CD4-positive, alpha-beta T cell treated with Interleukin-17A for 1 hour (primary cell): ENCODE measurements around the gene SERINC5.
A peak's percentile ranks its signal among the peaks of the same experiment; 100 is the strongest.
"Not testable (repeated sequence)": the region's sequence is repeated elsewhere in the genome, so short reads cannot be mapped to it uniquely, and the experiment has no call there.

ENCODE experiments used
- DNase-seq: peaks from one replicate; pipeline ENCODE4 v3.0.0-alpha.2; 2020

Gene SERINC5

DNA sequence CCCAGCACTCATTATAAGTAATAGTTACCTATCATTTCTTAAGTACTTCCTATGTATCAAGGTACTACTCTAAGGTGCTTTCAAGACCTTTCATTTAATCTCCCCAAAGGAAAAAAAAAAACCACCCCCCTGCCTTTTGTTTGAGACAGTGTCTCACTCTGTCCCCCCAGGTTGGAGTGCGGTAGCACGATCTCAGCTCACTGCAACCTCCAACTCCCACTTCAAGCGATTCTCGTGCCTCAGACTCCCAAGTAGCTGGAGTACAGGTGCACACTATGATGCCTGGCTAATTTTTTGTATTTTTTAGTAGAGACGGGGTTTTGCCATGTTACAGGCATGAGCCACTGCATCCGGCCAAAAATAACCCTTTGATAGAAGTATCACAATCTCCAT lies 29.9 kb downstream of the SERINC5 start:
- DNase-seq, result no peak

DNA sequence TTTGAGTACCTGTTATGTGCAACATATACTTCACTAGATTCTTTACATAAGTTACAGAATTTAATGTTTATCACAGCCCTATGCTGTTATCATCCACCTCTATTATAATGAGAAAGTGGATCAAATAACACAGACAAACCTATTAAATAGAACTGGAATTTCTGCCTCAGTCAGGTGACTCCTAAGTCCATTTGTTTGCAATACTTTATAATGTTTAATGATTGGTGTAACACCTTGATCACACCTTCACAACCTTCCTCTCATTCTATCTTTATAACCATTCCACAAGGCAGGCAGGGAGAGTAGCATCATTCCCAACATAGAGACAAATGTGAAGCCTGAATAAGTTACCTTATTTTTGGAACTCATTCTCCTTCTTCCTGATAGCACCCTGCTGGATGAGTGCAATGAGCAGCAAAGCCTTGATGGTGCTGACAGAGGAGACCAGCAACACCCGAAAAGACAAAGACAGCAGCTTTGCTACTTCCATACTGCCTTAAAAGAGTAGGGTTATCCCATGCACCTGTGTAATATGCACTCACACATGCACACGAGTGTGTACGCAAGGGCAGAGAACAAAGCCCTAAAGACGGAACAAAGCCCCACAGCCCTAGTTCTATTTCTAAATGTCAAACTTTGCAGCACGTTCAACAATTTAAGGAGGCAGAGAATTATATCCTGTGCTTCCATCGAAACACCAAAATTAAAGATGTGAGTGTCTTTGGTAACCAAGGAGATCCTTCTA lies 30.5 kb downstream of the SERINC5 start:
- no peak for DNase-seq

DNA sequence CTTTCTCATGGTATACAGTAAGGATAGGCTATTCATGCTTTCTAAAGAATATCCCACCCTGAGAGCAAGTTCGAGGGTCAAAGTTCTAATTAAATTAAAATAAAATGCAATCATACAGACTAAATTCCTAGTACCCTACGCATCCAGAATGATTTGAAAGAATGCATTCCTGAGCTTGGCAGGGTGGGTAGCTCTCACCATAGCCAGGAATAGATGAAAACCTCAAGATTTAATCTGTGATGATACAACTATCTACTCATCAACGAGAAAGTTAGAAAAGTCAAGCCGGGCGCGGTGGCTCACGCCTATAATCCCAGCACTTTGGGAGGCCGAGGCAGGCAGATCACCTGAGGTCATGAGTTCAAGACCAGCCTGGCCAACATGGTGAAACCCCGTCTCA lies 32.3 kb downstream of the SERINC5 start:
- DNase-seq, result no peak

DNA sequence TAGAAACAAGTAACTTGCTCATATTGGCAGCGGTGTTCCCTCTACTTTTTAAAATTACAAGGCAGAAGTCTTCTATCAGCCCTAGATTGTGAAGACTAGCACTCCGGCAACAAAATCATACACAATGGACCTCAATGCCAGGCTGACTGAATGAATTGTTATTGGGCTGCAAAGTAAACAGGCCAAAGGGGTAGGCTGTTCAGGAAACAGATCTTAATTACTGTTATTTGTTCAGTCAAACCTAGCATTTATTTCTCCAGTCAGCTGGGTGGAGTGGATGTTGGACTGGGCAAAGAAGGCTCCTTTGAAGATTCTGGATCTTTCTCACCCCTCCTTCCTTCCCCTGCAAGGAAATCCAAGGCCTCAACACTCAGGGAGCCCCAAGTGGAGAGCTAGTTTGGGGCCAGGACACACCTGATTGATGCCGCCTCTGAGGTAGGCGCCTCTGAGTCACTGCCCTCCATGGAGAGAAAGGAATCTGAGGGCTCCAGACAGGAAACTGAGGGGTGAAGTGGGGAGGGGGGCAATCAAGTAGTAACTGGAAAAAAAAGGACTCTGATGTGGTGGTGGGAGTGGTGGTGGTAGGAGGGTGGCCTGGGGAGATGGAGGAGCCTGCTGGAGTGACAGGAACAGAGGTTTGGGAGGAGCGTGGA lies 35.5 kb downstream of the SERINC5 start:
- DNase-seq, result no peak

DNA sequence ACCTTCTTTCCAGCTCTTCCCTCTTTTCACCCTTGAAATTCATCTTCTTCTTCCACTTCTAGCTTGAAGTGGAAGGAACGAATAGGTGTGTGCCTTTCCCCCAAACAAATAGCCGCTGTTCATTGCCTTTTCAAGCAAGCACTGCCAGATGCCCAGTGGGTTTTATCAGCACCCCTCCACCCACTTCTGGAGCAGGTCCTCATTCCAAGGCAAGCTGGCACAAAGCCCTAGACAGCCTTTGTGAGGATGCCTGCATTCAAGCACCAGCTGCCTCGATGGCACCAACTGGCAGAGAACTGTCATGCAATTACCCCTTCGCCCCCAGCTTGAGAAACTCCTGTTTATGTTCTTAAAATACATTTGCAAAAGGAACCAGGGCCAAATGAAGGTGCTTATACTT lies 36.5 kb downstream of the SERINC5 start:
- no peak for DNase-seq

DNA sequence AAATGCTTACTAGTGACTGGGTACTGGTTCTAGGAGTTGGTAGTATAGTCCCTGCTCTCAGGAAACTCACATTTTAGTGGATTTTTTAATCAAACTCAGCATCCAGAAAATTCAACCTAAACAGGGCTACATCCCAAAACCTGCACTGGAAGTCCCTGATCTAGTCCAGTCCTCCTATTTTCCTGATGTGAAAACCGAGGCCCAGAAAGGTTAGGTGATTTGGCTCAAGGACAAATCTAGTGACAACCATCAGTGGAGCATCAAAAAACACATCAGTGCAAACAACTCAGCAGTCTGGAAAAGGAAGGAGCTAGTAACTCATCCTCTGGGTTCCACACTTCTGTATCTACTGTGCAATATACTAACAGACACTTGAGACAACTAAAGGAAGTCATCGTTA lies 38.2 kb downstream of the SERINC5 start:
- no peak for DNase-seq

DNA sequence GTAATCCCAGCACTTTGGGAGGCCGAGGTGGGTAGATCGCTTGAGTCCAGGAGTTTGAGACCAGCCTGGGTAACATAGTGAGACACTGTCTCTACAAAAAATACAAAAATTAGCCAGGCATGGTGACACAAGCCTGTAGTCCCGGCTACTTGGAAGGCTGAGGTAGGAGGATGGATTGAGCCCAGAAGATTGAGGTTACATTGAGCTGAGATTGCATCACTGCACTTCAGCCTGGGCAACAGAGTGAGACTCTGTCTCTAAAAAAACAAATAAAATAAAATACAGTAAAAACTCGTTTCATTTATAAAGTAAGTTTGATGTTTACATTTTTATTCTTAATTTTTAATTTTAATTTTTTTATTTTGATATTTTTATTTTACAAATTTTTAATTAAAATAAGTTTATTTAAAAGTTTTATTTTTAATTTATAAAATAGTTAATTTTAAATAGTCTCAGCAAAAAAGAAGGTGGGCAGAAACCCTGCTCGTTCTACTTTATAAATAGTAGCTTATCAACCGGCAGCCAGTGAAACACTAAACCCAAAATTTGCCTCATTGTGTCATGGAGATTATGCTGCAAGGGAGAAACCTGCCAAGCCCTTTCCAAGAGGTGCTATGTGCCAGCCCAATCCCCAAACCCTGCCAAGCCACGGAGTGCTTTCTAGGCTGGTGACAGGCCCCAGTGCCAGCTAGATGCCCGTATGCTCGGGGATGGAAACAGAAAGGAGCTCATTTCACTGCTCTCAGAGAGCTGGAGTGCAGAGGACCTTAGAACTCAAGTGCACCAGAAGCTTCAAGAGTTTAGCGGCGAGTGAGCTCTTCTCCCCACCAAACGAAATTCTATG lies 38.9 kb downstream of the SERINC5 start:
- DNase-seq, result peak; percentile 42

DNA sequence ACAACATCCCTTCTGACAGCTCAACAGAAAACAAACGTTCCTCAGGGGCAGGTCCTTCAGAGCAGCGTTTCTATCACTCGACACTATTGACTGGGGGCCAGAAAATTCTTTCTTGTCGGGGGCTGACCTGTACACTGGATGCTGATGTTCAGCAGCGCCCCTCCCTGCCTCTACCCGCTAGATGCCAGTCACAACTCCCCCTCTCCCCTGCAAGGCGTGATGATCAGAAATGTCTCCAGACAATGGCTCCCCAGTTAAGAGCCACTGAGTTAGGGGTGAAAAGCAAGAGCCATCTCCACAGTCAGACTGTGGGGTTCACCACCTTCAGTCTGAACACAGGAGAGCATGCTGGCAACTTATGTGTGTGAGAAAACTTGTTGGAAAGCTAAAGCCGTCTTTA lies 39.8 kb downstream of the SERINC5 start:
- DNase-seq, result no peak

DNA sequence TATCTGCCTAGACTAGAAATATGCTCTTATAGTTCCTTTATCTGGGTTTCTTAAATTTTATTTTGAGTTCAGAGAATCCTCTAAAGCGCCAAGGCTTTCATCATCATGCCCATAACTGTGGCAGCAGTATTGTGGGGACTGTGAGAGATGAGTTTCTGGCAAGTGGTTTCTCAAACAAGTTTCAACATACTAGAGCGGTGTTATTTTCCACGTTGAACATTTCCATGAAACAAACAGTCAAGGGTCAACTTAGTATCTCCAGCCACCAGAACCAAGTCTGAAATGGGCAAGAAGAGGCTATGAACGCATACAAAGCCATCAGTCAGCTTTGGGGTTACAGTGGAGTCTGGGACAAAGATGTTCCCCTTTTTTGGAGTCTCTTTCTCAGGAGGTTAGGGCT lies 40.3 kb downstream of the SERINC5 start:
- DNase-seq, result no peak

DNA sequence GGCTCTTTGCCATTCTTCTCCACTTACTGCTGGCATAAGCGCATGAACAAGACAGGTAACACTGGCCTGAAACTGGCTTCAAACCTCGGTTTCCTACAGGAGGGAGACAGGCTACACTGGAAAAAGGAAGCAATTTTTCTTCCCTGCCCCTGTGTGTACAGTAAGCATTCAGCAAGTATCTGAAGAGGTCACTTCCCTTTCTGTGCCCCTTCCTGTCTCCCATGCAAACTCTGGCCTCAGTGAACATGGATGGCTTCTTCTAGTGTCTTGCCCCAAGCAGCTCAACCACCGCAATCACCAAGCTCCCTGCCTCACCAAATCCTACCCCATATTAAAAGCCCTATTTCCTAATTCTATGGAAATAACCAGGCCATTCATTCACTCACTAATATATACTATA lies 42.4 kb downstream of the SERINC5 start:
- no peak for DNase-seq

DNA sequence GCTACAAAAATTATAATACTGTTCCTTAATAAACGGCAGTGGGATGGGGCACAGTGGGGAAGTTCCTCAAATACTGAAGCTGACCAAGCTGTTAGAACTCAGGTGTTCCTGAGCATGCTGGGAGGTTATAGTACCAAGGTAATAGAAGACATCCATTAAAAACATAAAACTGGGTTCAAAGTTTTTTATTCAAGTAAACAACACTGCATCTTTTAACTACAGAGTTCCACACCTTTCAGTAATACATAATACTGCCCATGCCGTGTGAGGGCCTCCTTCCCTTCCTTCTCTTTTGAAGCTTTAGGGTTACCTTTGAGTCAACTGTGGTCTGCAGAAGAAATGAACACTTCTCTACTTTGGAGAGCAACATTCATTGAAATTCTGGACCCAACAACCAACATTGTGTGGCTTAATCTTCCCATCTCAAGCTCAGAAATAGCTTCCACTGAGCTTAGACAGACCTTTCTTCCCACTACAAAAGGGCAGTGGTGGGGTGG lies 43.6 kb downstream of the SERINC5 start:
- DNase-seq, result no peak

DNA sequence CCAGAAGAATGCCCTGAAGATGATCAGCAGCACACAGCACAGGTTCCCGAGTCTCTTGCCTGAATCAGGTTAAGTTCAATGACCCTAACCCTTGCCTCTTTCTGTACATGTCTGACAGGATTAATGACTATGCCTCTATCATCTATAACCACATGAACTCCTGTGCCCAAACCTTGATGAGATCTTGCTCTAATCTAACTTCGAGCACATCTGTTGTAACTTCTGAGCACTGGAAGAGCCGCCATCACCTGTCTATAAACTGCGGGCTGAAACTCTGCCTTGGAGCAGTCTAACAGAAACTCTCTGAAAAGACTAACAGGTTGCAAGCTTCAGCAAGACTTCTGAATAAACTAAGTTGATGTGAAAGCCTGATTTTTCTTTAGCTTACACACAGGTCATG lies 44.5 kb downstream of the SERINC5 start:
- DNase-seq, result no peak

DNA sequence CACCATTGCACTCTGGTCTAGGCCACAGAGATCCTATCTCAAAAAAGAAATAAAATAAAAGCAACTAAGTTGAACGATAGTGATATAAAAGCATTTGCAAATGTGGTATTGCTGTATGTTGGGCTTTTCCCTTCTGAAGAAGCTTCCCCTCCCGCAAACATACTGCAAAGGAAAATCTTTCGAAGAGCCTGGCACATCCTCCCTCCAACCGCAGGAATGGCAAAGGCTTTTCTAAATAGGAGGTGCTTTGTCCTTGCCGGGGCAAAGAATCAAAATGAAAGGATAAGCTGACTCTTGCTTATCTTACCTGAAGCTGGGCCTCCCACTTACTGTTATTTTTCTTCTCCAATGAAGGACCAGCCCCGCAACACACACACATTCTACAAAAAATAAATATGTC lies 45.8 kb downstream of the SERINC5 start:
- no peak for DNase-seq

DNA sequence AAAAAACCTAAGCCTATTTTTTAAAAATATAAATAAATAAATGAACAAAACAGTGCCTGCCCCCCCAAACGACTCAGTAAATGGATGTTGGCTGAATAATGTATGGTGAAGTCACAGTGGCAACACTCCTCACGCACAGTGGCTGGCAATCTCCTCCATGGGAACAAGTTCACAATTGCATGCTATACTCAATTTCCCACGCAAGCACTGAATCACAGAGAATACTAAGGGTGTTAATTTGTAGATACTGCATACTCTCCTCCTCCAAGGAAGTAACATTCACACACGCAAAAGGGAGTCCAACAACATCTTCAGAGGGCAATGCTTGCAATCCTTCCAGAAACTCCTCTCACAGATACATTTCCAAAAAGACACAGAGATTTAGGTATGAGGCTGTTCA lies 47.5 kb downstream of the SERINC5 start:
- DNase-seq, result no peak

DNA sequence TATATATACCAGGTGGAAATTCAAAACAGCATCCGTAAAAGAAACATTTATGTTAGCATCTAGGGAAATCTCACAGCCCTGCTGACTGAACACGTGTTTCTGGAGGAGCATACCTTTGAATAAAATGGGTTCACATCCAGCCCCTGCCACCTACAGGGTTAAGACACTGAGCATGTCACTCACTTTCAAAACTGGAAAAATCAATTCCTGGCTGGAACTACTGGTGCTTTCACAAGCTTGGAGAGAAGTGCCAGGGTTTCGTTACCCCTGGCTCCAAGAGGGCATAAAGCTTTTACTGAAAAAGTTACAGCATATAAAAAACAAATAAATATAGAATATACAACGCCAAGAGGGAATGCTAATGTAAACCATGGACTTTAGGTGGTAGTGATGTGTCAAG lies 48.0 kb downstream of the SERINC5 start:
- no peak for DNase-seq

DNA sequence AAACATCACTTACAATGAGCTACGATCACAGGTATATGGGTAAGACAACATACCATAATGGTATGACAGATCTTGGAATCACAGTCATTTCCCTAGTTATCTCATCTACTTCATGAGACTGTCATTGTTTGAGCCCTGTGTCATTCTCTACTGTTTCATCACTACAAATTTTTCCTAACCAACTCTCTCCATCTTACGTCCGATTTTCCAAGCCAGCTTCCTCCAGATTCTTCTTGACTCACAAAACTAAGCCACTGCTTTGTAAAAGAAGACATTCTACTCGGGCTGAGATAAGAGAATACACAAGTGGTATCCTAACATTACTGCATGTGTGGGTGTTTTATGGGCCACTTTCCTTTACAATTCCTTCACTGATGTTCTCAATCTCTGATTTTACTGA lies 49.6 kb downstream of the SERINC5 start:
- DNase-seq, result no peak

DNA sequence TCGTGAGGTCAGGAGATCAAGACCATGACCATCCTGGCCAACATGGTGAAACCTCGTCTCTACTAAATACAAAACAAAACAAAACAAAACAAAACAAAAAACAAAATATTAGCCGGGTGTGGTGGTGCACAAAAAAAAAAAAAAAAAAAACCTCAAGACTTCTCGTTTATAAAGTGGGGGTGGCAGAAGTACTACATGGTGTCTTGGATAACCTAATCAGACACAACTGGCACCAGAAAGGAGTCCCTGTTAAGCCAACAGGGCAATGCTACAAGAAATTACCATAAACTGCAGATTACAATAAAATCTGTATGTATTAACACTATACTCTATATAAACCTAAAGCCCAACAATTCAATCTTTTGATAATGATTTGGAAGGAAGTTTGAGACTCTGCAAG lies 50.0 kb downstream of the SERINC5 start:
- no peak for DNase-seq

DNA sequence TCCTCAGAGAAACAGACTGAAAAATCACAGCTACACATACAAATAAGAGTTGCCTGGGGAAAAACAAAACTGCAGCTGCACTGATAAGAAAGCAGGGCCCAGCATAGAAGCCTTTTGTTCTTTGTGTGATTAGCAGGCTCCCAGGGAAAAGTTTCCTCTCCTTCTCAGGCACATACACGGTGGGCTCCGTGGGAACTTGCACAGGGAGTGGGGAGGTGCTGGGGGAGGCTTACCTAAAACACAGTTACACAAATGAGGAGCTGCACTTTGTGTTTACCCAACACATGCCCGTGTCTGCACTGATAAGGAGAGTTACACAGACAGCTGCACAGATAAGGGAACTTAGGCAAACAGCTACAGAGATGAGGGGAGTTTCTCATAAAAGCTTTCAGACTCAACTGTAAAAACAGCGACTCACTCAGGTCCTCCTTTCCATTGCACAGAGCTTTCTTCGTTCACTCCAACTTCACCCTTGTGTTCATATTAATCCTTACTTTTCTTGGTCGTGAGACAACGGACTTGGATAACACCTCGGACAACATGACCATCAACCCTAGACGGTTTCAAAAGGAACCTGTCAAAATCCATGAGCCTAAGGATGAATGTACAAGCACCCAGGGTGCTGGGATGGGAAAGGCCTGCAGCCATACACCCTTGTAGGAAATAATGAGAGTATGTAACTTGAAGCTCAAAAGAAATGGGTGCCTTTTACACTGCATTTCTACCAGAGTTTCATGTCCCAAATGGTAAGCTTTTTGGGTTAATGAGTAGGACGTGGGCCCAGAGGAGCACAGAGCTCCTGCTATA lies 50.8 kb downstream of the SERINC5 start:
- no peak for DNase-seq

DNA sequence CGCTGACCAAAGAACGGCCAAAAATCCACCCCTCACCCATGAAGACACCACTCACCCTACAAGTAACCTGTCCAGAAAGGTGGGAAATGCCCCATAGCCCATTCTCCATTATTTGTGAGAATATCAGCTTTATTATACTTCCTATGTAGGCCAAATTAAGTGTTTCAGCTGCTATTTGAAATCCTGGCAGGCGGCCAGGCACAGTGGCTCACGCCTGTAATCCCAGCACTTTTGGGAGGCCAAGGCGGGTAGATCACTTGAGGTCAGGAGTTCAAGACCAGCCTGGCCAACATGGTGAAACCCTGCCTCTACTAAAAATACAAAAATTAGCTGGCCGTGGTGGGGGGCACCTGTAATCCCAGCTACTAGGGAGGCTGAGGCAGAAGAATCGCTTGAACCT lies 54.1 kb downstream of the SERINC5 start:
- DNase-seq, result not testable (repeated sequence)

DNA sequence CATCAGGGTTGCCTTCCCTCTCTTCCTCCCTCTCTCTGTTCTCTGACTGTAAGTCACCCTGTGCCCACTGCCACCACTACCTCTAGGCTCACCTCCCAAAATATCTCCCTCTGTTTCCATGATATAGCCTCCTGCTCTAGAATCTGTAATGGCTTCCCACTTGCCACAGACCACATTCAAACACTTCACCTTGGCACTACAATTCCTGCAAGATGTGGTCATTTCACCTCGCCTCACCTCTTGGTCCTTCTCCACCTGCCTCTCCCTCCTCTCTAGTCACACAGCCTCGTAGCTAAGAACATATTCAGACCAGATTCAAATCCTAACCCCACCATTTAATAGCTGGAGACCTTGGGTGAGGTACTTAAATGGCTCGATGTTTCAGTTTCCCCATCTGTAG lies 56.9 kb downstream of the SERINC5 start:
- DNase-seq, result no peak

DNA sequence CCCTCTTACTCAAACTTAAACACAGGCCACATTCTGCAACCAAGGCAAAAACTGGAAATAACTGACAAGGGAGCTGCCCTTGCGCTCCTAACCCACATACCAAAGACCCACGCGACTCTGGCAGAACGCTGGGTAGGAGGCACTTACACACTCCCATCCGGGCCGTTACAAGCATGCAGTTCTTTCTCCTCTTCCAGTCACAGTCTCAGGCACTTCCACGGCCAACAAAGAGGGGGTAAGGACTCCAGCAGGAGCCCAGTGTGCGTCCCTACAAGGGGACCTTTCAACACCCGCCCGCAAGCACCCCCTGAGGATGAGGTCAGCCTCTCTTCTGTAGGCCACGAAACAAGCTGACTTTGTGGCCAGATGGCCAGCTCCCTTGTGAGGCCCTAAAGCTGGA lies 57.4 kb downstream of the SERINC5 start:
- no peak for DNase-seq

DNA sequence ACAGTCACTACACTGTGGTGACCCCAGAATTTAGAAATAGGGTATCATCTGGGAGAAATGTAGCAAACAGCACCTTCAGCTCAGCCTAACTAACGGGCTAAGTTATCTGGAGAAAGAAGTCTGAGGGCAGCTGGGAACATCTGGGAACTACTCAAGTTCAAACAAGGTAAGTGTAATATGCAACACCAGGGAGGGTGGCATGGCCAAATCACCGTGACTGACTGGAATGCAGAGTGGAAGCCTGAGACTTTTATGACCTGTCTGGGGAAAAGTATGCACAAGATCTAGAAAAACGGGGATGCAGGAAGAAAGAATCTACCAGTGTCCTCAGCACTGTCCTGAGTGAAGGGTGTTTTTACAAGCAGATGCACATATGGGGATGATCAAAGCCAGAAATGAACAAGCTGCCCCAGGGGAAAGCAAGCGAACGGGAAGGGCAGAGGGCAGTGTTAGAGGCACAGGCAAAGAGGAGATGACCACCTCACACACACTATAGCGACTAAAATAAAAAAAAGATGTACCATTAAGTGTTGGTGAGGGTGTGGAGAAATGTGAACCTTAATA lies 59.9 kb downstream of the SERINC5 start:
- DNase-seq, result no peak

DNA sequence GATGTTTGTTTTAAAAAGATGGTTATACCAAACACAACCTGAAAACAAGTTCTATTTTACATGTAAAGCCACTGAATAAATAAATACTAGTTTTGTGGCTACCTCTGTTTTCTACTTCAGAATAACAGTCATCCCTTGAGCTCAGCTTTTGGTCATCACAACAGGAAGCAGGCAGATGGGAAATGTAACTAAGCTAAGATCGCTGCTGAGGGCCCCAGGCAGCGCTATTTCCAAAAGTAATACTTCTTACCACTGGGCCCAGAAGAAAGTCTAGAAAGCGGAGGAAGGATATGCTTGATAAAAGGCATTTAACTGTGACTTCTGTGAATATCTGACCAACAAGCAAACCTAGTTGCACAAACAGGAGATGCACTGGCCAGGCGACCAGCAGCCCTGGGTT lies 61.4 kb downstream of the SERINC5 start:
- DNase-seq, result no peak
